GM19099 (cell line): ENCODE data around the gene POLA2.
A peak's percentile ranks its signal among the peaks of the same experiment; 100 is the strongest.

Experiments
- POLR2A ChIP-seq: IDR thresholded peaks from 3 replicates; pipeline ENCODE4 v1.6.1; 2011; ENCODE audit warnings: low read depth; ENCODE audit not compliant: insufficient read length; ENCODE audit errors: extremely low read depth

Gene POLA2, protein sequence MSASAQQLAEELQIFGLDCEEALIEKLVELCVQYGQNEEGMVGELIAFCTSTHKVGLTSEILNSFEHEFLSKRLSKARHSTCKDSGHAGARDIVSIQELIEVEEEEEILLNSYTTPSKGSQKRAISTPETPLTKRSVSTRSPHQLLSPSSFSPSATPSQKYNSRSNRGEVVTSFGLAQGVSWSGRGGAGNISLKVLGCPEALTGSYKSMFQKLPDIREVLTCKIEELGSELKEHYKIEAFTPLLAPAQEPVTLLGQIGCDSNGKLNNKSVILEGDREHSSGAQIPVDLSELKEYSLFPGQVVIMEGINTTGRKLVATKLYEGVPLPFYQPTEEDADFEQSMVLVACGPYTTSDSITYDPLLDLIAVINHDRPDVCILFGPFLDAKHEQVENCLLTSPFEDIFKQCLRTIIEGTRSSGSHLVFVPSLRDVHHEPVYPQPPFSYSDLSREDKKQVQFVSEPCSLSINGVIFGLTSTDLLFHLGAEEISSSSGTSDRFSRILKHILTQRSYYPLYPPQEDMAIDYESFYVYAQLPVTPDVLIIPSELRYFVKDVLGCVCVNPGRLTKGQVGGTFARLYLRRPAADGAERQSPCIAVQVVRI

DNA sequence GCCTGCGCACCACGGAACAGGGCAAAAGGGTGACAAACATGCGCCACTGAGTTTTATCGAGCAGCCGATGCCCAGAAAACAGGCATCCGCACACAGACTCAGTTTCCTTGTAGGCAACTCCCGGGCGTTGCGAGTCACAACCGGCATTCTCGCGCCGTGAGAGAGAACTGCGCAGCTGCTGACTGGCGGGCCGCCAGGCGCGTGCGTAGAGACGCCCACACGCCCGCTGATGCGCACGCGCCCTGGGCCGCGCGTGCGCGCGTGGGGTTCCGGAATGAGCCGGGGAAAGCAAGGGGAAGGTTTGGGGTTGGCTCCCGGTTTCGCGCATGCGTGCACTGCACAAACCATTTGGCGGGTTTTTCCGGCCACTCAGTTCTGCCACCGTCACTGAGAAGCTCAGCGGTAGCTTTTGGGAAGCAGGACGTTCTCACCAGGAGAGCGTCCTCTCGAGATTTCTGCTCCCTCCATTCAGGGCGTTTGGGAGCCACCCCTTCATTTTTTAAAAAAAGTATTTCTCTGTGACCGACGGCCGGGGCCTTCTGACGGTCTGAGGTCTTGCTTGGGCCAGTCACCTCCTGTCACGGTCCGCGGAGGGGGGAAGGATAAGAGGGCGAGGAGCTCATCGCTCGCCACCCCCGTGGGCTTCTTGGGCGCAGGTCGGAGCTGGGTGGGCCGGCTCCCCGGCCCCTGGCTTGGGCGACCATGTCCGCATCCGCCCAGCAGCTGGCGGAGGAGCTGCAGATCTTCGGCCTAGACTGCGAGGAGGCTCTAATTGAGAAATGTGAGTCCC is at the start of gene POLA2:
TSS of gene POLA2 (plus strand) at position 372 of the 790 bp plus-strand sequence. CDS start at position 703, 331 bp downstream.
- peak; percentile 98 for TF ChIP-seq POLR2A

DNA sequence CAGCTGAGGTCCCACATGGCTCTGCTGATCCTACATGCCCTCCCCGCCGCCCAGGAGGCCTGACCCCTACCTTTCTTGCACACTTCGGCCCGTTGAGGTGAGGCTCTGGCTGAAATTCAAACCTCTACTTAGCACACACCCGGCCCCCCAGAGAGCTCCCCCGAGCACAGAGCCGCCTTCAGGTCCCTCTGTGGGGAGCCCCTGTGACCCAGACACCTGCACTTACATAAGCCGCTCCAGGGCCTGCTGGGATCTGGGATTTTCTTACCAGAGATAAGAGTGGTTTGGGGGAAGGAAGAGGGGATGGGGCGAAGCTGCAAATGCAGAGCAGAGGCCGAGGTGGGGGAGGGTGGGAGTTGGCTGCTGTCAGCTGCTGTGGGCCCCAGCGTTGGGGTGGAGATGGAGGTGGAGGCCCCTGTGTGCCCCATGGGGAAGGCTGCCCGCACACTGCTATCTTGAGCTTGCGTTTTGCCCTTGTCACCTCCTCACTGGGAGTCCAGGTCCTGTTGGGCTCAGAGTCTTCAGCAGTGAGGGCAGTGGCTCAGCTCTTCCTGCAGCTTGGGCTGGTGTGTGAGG is 49.4 kb upstream of the POLA2 start:
- no peak for TF ChIP-seq POLR2A

DNA sequence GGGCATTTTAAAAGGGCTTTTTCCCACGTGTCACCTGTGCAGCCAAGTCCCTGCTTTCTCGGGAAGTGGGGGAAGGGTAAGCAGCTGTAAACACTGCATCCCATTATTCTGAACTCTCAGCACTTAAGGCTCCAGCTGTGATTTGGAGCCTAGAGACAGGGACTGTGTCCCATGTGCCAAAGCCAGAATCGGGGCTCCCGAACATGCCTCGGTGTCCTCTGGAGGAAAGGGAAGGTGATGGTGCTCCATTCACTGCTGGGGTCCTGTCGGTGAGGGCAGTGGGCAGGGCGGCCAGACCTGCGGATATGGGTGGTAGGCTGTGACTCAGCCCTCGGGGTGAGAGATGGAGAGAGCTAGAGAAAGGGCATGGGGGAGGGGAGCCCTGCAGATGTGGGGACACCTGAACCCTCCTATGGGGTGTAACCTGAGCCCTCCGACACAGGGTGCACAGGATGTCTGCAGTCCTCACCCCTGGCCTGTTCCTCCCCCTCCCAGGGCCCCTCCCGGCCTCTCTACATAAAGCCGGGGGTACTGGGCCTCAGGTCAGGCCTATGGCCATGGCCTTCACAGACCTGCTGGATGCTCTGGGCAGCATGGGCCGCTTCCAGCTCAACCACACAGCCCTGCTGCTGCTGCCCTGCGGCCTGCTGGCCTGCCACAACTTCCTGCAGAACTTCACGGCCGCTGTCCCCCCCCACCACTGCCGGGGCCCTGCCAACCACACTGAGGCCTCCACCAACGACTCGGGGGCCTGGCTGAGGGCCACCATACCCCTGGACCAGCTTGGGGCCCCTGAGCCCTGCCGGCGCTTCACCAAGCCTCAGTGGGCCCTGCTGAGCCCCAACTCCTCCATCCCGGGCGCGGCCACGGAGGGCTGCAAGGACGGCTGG is 48.2 kb upstream of the POLA2 start:
- no peak for TF ChIP-seq POLR2A

DNA sequence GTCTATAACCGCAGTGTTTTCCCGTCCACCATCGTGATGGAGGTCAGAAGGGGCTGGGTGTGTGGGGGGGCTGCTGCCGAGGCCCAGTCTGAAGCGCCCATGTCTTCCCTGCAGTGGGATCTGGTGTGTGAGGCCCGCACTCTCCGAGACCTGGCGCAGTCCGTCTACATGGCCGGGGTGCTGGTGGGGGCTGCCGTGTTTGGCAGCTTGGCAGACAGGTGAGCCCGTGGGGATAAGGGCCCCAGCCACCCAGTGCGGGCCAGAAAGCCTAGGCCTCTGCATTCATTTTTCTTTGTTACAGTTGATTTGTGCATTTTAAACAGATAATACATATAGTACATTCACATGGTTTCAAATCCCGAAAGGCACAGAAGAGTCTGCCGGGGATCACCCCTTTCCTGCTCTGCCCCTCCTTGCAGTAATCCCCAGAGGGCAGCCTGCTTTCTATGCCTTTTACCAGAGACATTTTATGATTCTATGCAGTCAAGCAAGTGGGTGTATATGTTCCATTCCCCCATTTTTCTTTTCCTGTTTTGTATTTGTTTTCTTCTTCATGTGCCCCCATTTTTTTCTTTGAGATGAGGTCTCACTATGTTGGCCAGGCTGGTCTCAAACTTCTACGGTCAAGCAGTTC is 47.4 kb upstream of the POLA2 start:
- TF ChIP-seq POLR2A, result no peak

DNA sequence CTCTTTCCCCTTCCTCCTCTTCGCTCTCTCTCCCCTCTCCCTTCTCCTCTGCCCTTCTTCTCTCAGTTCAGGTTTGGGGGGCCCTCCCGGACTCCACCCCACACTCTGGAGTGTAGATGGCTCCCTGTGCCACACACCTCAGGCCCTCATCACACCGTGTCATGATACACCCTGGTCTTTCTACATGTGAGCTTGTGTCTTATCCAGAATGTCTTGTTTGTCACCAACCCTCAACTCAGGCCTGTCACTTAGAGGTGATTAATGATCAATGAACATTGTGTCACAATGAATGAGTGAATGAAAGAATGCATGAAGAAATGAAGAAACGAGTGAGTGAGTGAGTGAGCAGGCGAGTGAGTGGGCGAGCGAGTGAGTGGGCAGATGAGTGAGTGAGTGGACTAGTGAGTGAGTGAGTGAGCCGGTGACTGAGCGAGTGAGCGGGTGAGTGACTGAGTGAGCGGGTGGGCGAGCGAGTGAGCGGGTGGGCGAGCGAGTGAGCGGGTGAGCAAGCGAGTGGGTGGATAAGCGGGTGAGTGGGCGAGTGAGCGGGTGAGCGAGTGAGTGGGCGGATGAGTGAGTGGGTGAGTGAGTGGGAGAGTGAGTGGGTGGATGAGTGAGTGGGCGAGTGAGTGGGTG is 46.2 kb upstream of the POLA2 start:
- no peak for TF ChIP-seq POLR2A

DNA sequence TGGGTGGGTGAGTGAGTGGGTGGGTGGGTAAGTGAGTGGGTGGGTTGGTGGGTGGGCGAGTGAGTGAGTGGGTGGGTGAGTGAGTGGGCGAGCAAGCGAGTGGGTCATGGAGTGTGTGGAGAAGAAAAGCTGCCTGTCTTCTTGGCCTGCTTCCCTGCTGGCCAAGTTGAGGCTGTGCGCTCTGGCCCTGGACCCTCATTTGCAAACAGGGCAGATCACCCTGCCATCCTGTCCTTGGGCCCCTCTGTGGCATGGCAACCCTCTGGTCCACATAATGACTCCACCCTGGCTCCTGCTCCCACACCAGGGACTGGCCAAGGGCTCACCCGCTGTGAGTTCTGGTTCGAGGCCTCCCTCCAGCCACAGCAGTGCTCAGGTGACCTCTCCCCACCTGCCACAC is 44.9 kb upstream of the POLA2 start:
- no peak for TF ChIP-seq POLR2A

DNA sequence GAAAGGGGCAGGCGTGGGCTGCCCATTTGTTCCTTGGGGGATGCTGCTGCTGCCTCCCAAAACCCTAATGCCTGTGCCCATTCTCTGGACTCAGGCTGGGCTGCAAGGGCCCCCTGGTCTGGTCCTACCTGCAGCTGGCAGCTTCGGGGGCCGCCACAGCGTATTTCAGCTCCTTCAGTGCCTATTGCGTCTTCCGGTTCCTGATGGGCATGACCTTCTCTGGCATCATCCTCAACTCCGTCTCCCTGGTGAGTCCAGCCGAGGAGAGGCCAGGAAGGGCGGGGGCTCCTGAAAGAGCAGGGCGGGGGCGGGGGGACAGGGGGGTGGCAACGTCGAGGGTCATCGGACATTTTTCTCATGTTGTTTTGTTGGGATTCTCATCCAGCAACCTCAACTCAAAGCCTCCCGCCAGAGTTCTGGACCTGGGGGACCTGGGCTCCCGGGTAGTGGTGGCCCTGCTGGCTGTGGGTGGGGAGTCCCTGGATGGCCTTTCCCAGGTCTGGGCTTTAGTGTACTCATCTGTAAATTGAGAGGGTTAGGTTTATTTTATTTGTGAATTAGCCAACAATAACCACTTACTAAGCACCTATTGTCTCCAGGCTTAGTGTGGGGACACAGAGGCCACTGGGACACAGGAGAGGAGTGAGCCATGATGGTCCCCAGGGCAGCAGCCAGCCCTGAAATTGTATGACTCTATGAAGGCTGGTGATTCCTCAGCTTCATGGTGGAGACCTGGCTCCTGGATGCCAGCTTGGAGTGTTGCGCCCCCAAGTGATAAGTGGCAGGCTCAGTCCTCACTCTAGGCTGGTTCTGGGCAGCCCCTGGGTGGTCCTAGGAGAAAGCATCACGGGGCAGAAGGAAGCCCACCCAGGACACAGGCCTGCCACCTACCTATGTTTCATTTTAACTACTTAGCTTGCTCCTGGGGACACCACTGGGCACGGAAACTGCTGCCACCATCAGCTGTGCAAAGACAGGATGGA is 44.0 kb upstream of the POLA2 start:
- no peak for TF ChIP-seq POLR2A

DNA sequence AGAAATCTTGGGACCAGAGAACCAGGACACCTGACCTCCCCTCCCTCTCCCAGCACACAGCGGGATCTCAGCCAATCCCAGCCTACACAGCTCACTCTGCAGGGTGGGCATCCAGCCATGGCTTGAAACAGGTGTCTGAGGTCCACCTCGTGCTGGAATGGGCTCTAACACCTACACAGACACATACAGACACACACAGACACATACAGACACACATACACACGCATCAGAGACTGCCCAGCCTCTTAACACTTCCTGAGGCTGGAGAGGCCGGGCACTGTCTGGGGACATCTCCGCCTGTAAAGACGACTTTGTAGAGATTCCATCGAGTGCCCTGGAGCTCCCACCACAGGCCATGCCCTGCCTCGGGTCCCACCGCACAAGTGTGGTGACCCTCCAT is 43.3 kb upstream of the POLA2 start:
- TF ChIP-seq POLR2A, result no peak

DNA sequence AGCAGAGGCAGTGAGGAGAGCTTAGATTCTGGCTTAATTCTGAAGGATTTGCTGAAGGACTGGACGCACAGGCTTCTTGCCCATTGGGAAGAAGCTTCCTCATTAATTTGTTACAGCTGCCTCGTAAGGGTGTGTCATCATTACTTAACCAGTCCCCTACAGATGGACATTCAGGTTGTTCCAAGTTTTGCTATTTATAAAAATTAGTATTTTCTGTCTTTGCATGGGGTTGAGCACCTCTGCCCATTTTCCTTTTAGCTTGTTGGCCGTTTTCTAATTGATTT is 41.9 kb upstream of the POLA2 start:
- no peak for TF ChIP-seq POLR2A

DNA sequence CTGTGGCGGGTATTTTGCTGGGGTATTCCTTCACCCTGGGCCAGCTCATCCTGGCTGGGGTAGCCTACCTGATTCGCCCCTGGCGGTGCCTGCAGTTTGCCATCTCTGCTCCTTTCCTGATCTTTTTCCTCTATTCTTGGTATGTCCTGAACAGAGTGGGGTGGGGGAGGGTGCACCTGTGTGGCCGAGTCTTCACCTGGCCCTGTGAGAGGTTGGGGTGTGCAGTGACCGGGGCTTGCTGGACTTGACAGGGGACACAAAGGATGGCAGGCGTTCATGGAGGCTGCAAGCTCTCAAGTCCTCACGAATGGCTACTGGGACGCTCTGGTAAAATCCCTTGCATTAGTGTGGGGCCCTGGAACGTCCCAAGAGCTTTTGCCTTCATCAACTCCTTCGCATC is 40.7 kb upstream of the POLA2 start:
- no peak for TF ChIP-seq POLR2A

DNA sequence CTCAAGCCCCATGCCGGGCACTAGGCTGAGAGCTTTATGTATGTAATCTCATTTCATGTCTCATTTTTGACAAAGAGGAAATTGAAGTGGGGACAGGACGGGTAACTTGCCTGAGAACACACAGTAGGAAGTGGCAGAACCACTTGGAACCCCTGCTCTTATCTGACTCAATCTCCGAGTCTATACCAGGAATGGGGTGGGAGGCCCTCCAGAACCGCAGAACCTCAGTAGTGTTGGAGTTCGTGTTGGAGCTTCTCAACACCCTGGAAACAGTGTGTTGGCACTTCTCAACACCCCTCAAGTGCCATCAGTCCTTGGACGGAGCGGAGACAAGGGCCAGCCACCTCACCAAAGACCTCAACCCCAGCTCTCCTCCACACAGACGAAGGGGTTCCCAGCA is 38.8 kb upstream of the POLA2 start:
- TF ChIP-seq POLR2A, result no peak

DNA sequence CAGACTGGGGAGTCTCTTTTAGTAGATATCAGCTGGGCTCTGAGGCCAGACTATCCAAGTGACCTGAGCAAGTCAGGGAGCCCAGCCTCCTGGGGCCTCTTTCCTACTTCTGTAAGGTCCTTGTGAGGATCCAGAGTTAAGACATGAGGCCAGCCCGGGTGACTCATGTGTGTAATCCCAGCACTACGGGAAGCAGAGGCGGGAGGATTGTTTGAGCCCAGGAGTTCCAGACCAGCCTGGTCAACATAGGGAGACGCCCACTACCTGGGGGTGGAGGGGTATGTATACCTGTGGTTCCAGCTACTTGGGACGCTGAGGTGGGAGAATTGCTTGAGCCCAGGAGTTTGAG is 36.9 kb upstream of the POLA2 start:
- TF ChIP-seq POLR2A, result no peak
